ENCODE results near the gene NISCH. TPM values are rescaled to one million over a fixed set of nuclear protein-coding genes. Genes with fewer than 3 reads are reported as not detected.

The NISCH gene
- total and polyA plus RNA-seq, 2 experiments from 2014 or later, result 58.9 to 74.5 TPM

DNA sequence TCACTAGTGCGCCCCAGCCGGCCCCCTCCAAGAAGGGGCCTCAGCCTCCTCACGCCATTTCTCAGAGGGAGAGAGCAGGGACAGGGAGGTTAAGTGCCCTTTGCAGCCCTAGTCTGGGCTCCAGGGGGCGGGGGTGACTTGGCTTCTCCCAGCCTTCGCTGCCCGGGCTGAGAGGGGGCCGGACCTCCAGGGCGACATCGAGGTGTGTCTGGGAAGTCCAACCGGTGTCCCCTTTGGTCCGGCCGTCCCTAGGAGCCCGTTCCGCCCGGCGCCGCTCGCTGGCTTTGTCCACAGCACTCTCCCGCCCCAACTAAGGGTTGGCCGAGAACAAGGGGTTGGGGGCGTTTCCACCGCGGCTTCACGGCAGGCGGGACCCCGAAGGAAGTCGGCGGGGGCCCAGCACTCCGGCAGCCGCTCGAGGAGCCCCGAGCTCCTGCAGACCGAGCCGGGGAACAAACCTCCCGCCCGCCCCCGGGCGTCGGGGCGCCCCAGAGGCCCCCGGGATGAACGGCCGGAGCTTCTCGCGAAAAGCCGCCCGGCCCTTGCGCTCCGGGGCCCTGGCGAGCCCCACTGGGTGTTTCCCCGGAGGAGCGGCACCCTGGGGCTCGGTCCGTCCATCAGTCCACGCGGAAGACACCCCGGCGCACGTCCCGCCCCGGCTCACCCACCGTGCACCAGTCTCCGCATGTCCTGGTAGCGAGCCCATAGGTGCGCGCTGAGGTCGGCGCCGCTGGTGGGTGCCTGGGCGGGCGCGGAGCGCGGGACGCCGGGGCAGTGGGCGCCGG is 77.6 kb downstream of the NISCH start:
- WGBS (ENCODE audit: low lambda C conversion rate, missing lambda C conversion rate), result 1% methylated on average over 66 of the region's 78 CpGs
- Histone ChIP-seq H2AFZ (peak overlapping the region; percentile 9), H3K79me2 (peaks cover 64% of the 10 kb centered on the region), H3K9me2 (replicated peaks; ENCODE audit: insufficient read depth) (no peaks in the 10 kb centered on the region), H3K36me3 (replicated peaks; ENCODE audit: insufficient read depth, low read depth) (no peaks in the 10 kb centered on the region), H3K4me1 (ENCODE audit: insufficient read depth) (peaks cover 54% of the 10 kb centered on the region), H3K9me3 (ENCODE audit: low read depth) (no peaks in the 10 kb centered on the region), H4K20me1 (ENCODE audit: insufficient read depth, poor library complexity, severe bottlenecking) (peaks cover 14% of the 10 kb centered on the region), H3K27me3 (no peaks in the 10 kb centered on the region), H3K4me3 (peak overlapping the region; percentile 80), H3K4me2 (peak overlapping the region; percentile 94), H3K27ac (peak overlapping the region; percentile 72)
- TF ChIP-seq CTCF (IDR thresholded peaks at IDR 0.05; ENCODE audit: poor library complexity) (no peak), EZH2phosphoT487 (IDR thresholded peaks at IDR 0.05; ENCODE audit: low read depth, severe bottlenecking, unreplicated experiment) (no peak)
- peak; percentile 56 for DNase-seq (ENCODE audit: low spot score)

- H3K27ac ChIP-seq, result peak within 1 kb of the TSS; percentile 91
- H3K27me3 ChIP-seq, result no peaks in the 10 kb centered on the region
- TF ChIP-seq CTCF (IDR thresholded peaks at IDR 0.05; ENCODE audit: poor library complexity), result no peak
- no peak for TF ChIP-seq EZH2phosphoT487 (IDR thresholded peaks at IDR 0.05; ENCODE audit: low read depth, severe bottlenecking, unreplicated experiment)
- no peak for TF ChIP-seq EZH2 (IDR thresholded peaks at IDR 0.05; ENCODE audit: borderline replicate concordance)
- 8% methylated on average over 12 of the region's 91 CpGs for WGBS (ENCODE audit: low lambda C conversion rate, missing lambda C conversion rate)
- H3K36me3 ChIP-seq (replicated peaks; ENCODE audit: insufficient read depth, low read depth), result no peaks in the 10 kb centered on the region
- H3K79me2 ChIP-seq, result peaks cover 71% of the 10 kb centered on the region
- peak; percentile 92 for DNase-seq (ENCODE audit: low spot score)
- H3K4me3 ChIP-seq, result peak within 1 kb of the TSS; percentile 82
- H4K20me1 ChIP-seq (ENCODE audit: insufficient read depth, poor library complexity, severe bottlenecking), result peaks cover 20% of the 10 kb centered on the region
- H3K4me2 ChIP-seq, result peak within 1 kb of the TSS; percentile 94
- peak within 1 kb of the TSS; percentile 77 for H2AFZ ChIP-seq
- no peaks in the 10 kb centered on the region for H3K9me2 ChIP-seq (replicated peaks; ENCODE audit: insufficient read depth)
- peaks cover 61% of the 10 kb centered on the region for H3K4me1 ChIP-seq (ENCODE audit: insufficient read depth)
- H3K9me3 ChIP-seq (ENCODE audit: low read depth), result no peaks in the 10 kb centered on the region
These were observed 78.3 kb downstream of the NISCH start, which contains the start of gene NT5DC2 for GRCh38 chr3:52533623-52534280. TSS of gene NT5DC2 (minus strand) at chr3:52533857. CDS start at chr3:52533737, 120 bp downstream.

- H3K79me2 ChIP-seq, result peaks cover 77% of the 10 kb centered on the region
- peaks cover 27% of the 10 kb centered on the region for H4K20me1 ChIP-seq (ENCODE audit: insufficient read depth, poor library complexity, severe bottlenecking)
- peak overlapping the region; percentile 91 for H3K27ac ChIP-seq
- H3K27me3 ChIP-seq, result no peaks in the 10 kb centered on the region
- WGBS (ENCODE audit: low lambda C conversion rate, missing lambda C conversion rate), result 53% methylated on average over 54 of the region's 57 CpGs
- H2AFZ ChIP-seq, result peak overlapping the region; percentile 77
- H3K9me2 ChIP-seq (replicated peaks; ENCODE audit: insufficient read depth), result no peaks in the 10 kb centered on the region
- peak; percentile 55 for DNase-seq (ENCODE audit: low spot score)
- no peaks in the 10 kb centered on the region for H3K36me3 ChIP-seq (replicated peaks; ENCODE audit: insufficient read depth, low read depth)
- TF ChIP-seq EZH2phosphoT487 (IDR thresholded peaks at IDR 0.05; ENCODE audit: low read depth, severe bottlenecking, unreplicated experiment), result no peak
- peak overlapping the region; percentile 82 for H3K4me3 ChIP-seq
- peak overlapping the region; percentile 84 for H3K4me2 ChIP-seq
- H3K4me1 ChIP-seq (ENCODE audit: insufficient read depth), result peaks cover 62% of the 10 kb centered on the region
- H3K9me3 ChIP-seq (ENCODE audit: low read depth), result no peaks in the 10 kb centered on the region
These were observed 79.1 kb downstream of the NISCH start for GRCh38 chr3:52534281-52535183.
